SK-N-SH (cell line): Measurements from ENCODE around the gene SETD1A. TPM values are rescaled to one million over a fixed set of nuclear protein-coding genes. Genes with fewer than 3 reads are reported as not detected.

Source experiments
- CTCF ChIA-PET: fragments of 300-600, 350-600 bp; formaldehyde crosslinking; extraction: SDS; loops from one replicate; lab custom pipeline; 2021; lab: Yijun Ruan, JAX
- POLR2A ChIA-PET: fragments of 350-600 bp; sonication (Branson Sonifier 250); formaldehyde crosslinking; extraction: SDS; loops from one replicate; lab custom pipeline; 2020; ENCODE audit warnings: antibody characterized with exemption, inconsistent platforms; lab: Yijun Ruan, JAX
- DNase-seq: peaks from one replicate; pipeline ENCODE4 v3.0.0; 2012
- H2AFZ ChIP-seq: fragments of 200-600 bp; sonication (generic); 2 replicates; pipeline ENCODE4 v1.8.1; 2016; ENCODE audit warnings: antibody characterized with exemption, mild to moderate bottlenecking, low read depth
- H3F3A ChIP-seq: fragments of 200-600 bp; sonication (generic); replicated peaks from 2 replicates; pipeline ENCODE3; 2016; ENCODE audit warnings: antibody characterized with exemption, mild to moderate bottlenecking; ENCODE audit not compliant: insufficient read depth
- H3K27ac ChIP-seq, 2 experiments: fragments of 200-500 bp in 1 of 2; fragments of 200-600 bp in 1 of 2; sonication (Bioruptor generic) in 1 of 2; sonication (generic), shearing (Covaris generic) in 1 of 2; 2 replicates each; pipeline versions ENCODE4 v1.5.1 to v1.6.1; 2014 to 2016; ENCODE audit warnings: low read depth in 2 of 2, inconsistent platforms in 1 of 2, low read length in 1 of 2, mild to moderate bottlenecking in 1 of 2, mixed read lengths in 1 of 2
- H3K27me3 ChIP-seq: fragments of 200-600 bp; sonication (generic), shearing (Covaris generic); 2 replicates; pipeline ENCODE4 v1.6.1; 2016; ENCODE audit warnings: mixed run types; ENCODE audit not compliant: insufficient read depth
- H3K36me3 ChIP-seq, 2 experiments: fragments of 200-500 bp in 1 of 2; fragments of 200-600 bp in 1 of 2; sonication (Bioruptor generic) in 1 of 2; sonication (generic) in 1 of 2; replicated peaks in 1 of 2; 2 replicates each; pipeline versions ENCODE3 to v1.5.1; 2014 to 2016; ENCODE audit warnings: low read length in 1 of 2, mild to moderate bottlenecking in 1 of 2; ENCODE audit not compliant: insufficient read depth in 2 of 2, control insufficient read depth in 1 of 2
- H3K4me1 ChIP-seq, 2 experiments: fragments of 200-500 bp in 1 of 2; fragments of 200-600 bp in 1 of 2; sonication (Bioruptor generic) in 1 of 2; sonication (generic), shearing (Covaris generic) in 1 of 2; 2 replicates each; pipeline versions ENCODE4 v1.5.1 to v1.6.1; 2014 to 2016; ENCODE audit warnings: low read depth in 1 of 2, low read length in 1 of 2, mixed run types in 1 of 2; ENCODE audit not compliant: insufficient read depth in 2 of 2, control insufficient read depth in 1 of 2
- H3K4me2 ChIP-seq: fragments of 200-600 bp; sonication (generic), shearing (Covaris generic); 2 replicates; pipeline ENCODE4 v1.6.1; 2017; ENCODE audit warnings: mixed run types
- H3K4me3 ChIP-seq, 2 experiments: fragments of 200-500 bp in 1 of 2; fragments of 200-600 bp in 1 of 2; sonication (Bioruptor generic) in 1 of 2; sonication (generic), shearing (Covaris generic) in 1 of 2; 2 replicates each; pipeline versions ENCODE4 v1.5.1 to v1.8.1; 2014 to 2016; ENCODE audit warnings: low read depth in 2 of 2, inconsistent platforms in 1 of 2, low read length in 1 of 2, mild to moderate bottlenecking in 1 of 2, mixed read lengths in 1 of 2, moderate library complexity in 1 of 2
- H3K79me2 ChIP-seq: fragments of 200-600 bp; sonication (generic); 2 replicates; pipeline ENCODE4 v1.8.1; 2017; ENCODE audit warnings: mild to moderate bottlenecking; ENCODE audit not compliant: insufficient read depth
- H3K9ac ChIP-seq: fragments of 200-600 bp; sonication (generic); 2 replicates; pipeline ENCODE4 v1.6.1; 2017; ENCODE audit warnings: mixed run types
- H3K9me2 ChIP-seq: fragments of 200-600 bp; sonication (generic); 2 replicates; pipeline ENCODE4 v1.6.1; 2017; ENCODE audit warnings: mixed run types
- H3K9me3 ChIP-seq: fragments of 200-600 bp; sonication (generic); 2 replicates; pipeline ENCODE4 v1.6.1; 2017; ENCODE audit warnings: mixed run types, mild to moderate bottlenecking, moderate library complexity
- H4K20me1 ChIP-seq: fragments of 200-600 bp; sonication (generic); 2 replicates; pipeline ENCODE4 v1.6.1; 2017; ENCODE audit warnings: mild to moderate bottlenecking, mixed run types; ENCODE audit not compliant: insufficient read depth
- CHD2 ChIP-seq: fragments of 150-350 bp; IDR thresholded peaks from 2 replicates; pipeline ENCODE4 v1.6.1; 2018; ENCODE audit warnings: low read length; ENCODE audit not compliant: partially characterized antibody
- FOSL2 ChIP-seq: IDR thresholded peaks from 2 replicates; pipeline ENCODE4 v1.4.0; 2012; ENCODE audit warnings: low read depth, mild to moderate bottlenecking, moderate library complexity, borderline replicate concordance
- FOXJ3 ChIP-seq: sonication (generic); formaldehyde crosslinking; IDR thresholded peaks from 2 replicates; pipeline ENCODE4 v1.5.1; 2020; ENCODE audit warnings: mild to moderate bottlenecking, missing genetic modification reagents
- GABPA ChIP-seq: IDR thresholded peaks from 2 replicates; pipeline ENCODE4 v1.4.0; 2012; ENCODE audit warnings: low read depth, mild to moderate bottlenecking
- GATA2 ChIP-seq: sonication (generic); formaldehyde crosslinking; IDR thresholded peaks from 2 replicates; pipeline ENCODE4 v1.5.0; 2020; ENCODE audit warnings: mild to moderate bottlenecking, missing genetic modification reagents
- MXI1 ChIP-seq: IDR thresholded peaks from 2 replicates; pipeline ENCODE4 v1.6.1; 2012; ENCODE audit warnings: mild to moderate bottlenecking, low read depth, low read length, improper control_type of control experiment
- NRF1 ChIP-seq: IDR thresholded peaks from 2 replicates; pipeline ENCODE4 v1.6.1; 2012; ENCODE audit warnings: low read depth, mild to moderate bottlenecking, low read length
- RFX5 ChIP-seq: IDR thresholded peaks from 2 replicates; pipeline ENCODE4 v1.6.1; 2012; ENCODE audit warnings: mild to moderate bottlenecking, improper control_type of control experiment, low read length
- SIN3A ChIP-seq: IDR thresholded peaks from 2 replicates; pipeline ENCODE4 v1.6.1; 2012; ENCODE audit warnings: low read depth, mild to moderate bottlenecking, low read length, moderate library complexity, borderline replicate concordance
- YY1 ChIP-seq: IDR thresholded peaks from 2 replicates; pipeline ENCODE4 v1.4.0; 2012; ENCODE audit warnings: low read depth, mild to moderate bottlenecking
- WGBS: methylation state at CpG from one replicate; pipeline ENCODE4 v1.1.6; 2017; ENCODE audit warnings: low lambda C conversion rate; 5-methylcytosine and 5-hydroxymethylcytosine counted together
- polyA plus RNA-seq, 3 experiments: library from polyadenylated mRNA; depleted of rRNA; stranded (reverse); fragments of >200 nt; gene quantifications; 2 replicates each; pipeline ENCODE4 v1.2.3, GENCODE V29; 2012
- TF ChIP-seq, protein P1 (sequence below): fragments of 150-350 bp; IDR thresholded peaks from 2 replicates; pipeline ENCODE4 v1.6.1; 2016; ENCODE audit warnings: mild to moderate bottlenecking, low read depth, low read length
- TF ChIP-seq, protein P2 (sequence below): fragments of 150-350 bp; IDR thresholded peaks from 2 replicates; pipeline ENCODE4 v1.6.1; 2017; ENCODE audit warnings: antibody characterized with exemption, low read length, low read depth, borderline replicate concordance
- TF ChIP-seq, protein P3 (sequence below): fragments of 200-600 bp; sonication (generic); IDR thresholded peaks from 2 replicates; pipeline ENCODE4 v1.6.1; 2017; ENCODE audit warnings: antibody characterized with exemption, mild to moderate bottlenecking, moderate library complexity
- TF ChIP-seq, protein P4 (sequence below): IDR thresholded peaks from 2 replicates; pipeline ENCODE4 v1.4.0; 2012; ENCODE audit warnings: low read depth, borderline replicate concordance
- TF ChIP-seq, protein P5 (sequence below): IDR thresholded peaks from 2 replicates; pipeline ENCODE4; 2012
- TF ChIP-seq, protein P6 (sequence below): IDR thresholded peaks from 2 replicates; pipeline ENCODE4 v1.4.0; 2012; ENCODE audit warnings: low read depth, borderline replicate concordance

The SETD1A gene
- polyA plus RNA-seq, 1 of the 3 experiments (the other 2 are of a cell fraction): 6.8 TPM

DNA sequence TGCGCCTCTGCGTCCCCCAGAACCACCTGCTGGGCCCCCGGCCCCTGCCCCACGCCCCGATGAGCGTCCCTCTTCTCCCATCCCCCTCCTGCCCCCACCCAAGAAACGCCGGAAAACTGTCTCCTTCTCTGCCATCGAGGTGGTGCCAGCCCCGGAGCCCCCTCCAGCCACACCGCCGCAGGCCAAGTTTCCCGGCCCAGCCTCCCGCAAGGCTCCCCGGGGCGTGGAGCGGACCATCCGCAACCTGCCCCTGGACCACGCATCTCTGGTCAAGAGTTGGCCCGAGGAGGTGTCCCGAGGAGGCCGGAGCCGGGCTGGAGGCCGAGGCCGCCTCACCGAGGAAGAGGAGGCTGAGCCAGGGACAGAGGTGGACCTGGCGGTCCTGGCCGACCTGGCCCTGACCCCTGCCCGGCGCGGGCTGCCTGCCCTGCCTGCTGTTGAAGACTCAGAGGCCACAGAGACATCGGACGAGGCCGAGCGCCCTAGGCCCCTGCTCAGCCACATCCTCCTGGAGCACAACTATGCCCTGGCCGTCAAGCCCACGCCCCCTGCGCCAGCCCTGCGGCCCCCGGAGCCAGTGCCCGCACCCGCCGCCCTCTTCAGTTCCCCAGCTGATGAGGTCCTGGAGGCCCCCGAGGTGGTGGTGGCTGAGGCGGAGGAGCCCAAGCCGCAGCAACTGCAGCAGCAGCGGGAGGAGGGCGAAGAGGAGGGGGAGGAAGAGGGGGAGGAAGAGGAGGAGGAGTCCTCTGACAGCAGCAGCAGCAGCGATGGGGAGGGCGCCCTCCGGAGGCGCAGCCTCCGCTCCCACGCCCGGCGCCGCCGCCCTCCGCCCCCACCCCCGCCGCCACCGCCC, 21.8 kb downstream of the SETD1A start:
- H3K4me1 ChIP-seq: no peaks in the 10 kb centered on the region
- no peaks in the 10 kb centered on the region for H3K79me2 ChIP-seq
- POLR2A ChIA-PET: no interaction called here
- no peak overlapping the region for H3K9ac ChIP-seq
- no peak overlapping the region for H3K27ac ChIP-seq
- TF ChIP-seq, protein P1, sequence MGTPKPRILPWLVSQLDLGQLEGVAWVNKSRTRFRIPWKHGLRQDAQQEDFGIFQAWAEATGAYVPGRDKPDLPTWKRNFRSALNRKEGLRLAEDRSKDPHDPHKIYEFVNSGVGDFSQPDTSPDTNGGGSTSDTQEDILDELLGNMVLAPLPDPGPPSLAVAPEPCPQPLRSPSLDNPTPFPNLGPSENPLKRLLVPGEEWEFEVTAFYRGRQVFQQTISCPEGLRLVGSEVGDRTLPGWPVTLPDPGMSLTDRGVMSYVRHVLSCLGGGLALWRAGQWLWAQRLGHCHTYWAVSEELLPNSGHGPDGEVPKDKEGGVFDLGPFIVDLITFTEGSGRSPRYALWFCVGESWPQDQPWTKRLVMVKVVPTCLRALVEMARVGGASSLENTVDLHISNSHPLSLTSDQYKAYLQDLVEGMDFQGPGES: no peak
- TF ChIP-seq CHD2: no peak
- TF ChIP-seq MXI1: no peak
- TF ChIP-seq NRF1: no peak
- TF ChIP-seq SIN3A: no peak
- TF ChIP-seq YY1: no peak
- TF ChIP-seq GABPA: no peak
- no peaks in the 10 kb centered on the region for H3K27me3 ChIP-seq
- no peak overlapping the region for H3K4me3 ChIP-seq
- H3K4me2 ChIP-seq: no peak overlapping the region
- H3F3A ChIP-seq: peaks cover 5% of the 10 kb centered on the region
- no peaks in the 10 kb centered on the region for H4K20me1 ChIP-seq
- H2AFZ ChIP-seq: no peak overlapping the region
- no peaks in the 10 kb centered on the region for H3K9me3 ChIP-seq
- 90% methylated on average over 19 of the region's 62 CpGs for WGBS
- CTCF ChIA-PET: no interaction called here
- peaks cover 8 to 35% of the 10 kb centered on the region in 2 experiments for H3K36me3 ChIP-seq
- H3K9me2 ChIP-seq: no peaks in the 10 kb centered on the region
- DNase-seq: no peak

DNA sequence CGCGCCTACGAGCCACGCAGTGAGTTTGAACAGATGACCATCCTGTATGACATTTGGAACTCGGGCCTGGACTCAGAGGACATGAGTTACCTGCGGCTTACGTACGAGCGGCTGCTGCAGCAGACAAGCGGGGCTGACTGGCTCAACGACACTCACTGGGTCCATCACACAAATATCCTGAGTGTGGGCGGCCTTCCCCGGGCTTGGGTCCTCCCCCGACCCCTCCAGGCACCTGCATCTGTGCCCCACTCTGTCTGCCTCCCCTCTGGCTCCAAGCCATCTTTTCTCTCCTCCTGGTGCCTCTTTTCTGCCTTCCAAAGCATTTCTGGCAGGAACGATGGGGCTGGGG, 22.4 kb downstream of the SETD1A start:
- Histone ChIP-seq H3K79me2 (no peaks in the 10 kb centered on the region), H2AFZ (no peak overlapping the region), H3K4me1 (no peaks in the 10 kb centered on the region; a peak in 1 of 4 replicates), H3K36me3 (peaks cover 8 to 36% of the 10 kb centered on the region in 2 experiments), H3K4me2 (no peak overlapping the region), H4K20me1 (no peaks in the 10 kb centered on the region), H3K9ac (no peak overlapping the region), H3K9me3 (no peaks in the 10 kb centered on the region), H3K4me3 (no peak overlapping the region), H3F3A (peaks cover 5% of the 10 kb centered on the region), H3K27ac (no peak overlapping the region), H3K9me2 (no peaks in the 10 kb centered on the region), H3K27me3 (no peaks in the 10 kb centered on the region)
- ChIA-PET POLR2A (no interaction called here), CTCF (no interaction called here)
- WGBS: 93% methylated on average over 9 of the region's 15 CpGs
- no peak for DNase-seq
- TF ChIP-seq GATA2 (CRISPR knock-in tag) (no peak), FOXJ3 (no peak), CHD2 (no peak), FOSL2 (no peak), MXI1 (no peak), RFX5 (no peak)
- TF ChIP-seq, protein P2, sequence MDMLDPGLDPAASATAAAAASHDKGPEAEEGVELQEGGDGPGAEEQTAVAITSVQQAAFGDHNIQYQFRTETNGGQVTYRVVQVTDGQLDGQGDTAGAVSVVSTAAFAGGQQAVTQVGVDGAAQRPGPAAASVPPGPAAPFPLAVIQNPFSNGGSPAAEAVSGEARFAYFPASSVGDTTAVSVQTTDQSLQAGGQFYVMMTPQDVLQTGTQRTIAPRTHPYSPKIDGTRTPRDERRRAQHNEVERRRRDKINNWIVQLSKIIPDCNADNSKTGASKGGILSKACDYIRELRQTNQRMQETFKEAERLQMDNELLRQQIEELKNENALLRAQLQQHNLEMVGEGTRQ: no peak
- TF ChIP-seq, protein P3, sequence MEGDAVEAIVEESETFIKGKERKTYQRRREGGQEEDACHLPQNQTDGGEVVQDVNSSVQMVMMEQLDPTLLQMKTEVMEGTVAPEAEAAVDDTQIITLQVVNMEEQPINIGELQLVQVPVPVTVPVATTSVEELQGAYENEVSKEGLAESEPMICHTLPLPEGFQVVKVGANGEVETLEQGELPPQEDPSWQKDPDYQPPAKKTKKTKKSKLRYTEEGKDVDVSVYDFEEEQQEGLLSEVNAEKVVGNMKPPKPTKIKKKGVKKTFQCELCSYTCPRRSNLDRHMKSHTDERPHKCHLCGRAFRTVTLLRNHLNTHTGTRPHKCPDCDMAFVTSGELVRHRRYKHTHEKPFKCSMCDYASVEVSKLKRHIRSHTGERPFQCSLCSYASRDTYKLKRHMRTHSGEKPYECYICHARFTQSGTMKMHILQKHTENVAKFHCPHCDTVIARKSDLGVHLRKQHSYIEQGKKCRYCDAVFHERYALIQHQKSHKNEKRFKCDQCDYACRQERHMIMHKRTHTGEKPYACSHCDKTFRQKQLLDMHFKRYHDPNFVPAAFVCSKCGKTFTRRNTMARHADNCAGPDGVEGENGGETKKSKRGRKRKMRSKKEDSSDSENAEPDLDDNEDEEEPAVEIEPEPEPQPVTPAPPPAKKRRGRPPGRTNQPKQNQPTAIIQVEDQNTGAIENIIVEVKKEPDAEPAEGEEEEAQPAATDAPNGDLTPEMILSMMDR: no peak
- TF ChIP-seq, protein P4, sequence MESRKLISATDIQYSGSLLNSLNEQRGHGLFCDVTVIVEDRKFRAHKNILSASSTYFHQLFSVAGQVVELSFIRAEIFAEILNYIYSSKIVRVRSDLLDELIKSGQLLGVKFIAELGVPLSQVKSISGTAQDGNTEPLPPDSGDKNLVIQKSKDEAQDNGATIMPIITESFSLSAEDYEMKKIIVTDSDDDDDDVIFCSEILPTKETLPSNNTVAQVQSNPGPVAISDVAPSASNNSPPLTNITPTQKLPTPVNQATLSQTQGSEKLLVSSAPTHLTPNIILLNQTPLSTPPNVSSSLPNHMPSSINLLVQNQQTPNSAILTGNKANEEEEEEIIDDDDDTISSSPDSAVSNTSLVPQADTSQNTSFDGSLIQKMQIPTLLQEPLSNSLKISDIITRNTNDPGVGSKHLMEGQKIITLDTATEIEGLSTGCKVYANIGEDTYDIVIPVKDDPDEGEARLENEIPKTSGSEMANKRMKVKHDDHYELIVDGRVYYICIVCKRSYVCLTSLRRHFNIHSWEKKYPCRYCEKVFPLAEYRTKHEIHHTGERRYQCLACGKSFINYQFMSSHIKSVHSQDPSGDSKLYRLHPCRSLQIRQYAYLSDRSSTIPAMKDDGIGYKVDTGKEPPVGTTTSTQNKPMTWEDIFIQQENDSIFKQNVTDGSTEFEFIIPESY: no peak
- TF ChIP-seq, protein P5, sequence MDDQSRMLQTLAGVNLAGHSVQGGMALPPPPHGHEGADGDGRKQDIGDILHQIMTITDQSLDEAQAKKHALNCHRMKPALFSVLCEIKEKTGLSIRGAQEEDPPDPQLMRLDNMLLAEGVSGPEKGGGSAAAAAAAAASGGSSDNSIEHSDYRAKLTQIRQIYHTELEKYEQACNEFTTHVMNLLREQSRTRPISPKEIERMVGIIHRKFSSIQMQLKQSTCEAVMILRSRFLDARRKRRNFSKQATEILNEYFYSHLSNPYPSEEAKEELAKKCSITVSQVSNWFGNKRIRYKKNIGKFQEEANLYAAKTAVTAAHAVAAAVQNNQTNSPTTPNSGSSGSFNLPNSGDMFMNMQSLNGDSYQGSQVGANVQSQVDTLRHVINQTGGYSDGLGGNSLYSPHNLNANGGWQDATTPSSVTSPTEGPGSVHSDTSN: no peak
- TF ChIP-seq, protein P6, sequence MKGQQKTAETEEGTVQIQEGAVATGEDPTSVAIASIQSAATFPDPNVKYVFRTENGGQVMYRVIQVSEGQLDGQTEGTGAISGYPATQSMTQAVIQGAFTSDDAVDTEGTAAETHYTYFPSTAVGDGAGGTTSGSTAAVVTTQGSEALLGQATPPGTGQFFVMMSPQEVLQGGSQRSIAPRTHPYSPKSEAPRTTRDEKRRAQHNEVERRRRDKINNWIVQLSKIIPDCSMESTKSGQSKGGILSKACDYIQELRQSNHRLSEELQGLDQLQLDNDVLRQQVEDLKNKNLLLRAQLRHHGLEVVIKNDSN: no peak
- TF ChIP-seq, protein P1: no peak
